NCI-H82 treated with DMSO at 0.1 percent for 48 hours (cell line): ENCODE data around the gene SPTLC3.

ENCODE experiments used
- DNase-seq: peaks from one replicate; lab custom pipeline; 2025; ENCODE audit not compliant: unreplicated experiment; lab: John Stamatoyannopoulos, UW

The SPTLC3 gene

GRCh38 chr20:13130061-13130706 lies 121.4 kb downstream of the SPTLC3 start:
- DNase-seq, result no peak

GRCh38 chr20:13130707-13131103 lies 121.9 kb downstream of the SPTLC3 start:
- DNase-seq, result no peak

GRCh38 chr20:13131688-13132087 lies 122.9 kb downstream of the SPTLC3 start:
- no peak for DNase-seq

DNA sequence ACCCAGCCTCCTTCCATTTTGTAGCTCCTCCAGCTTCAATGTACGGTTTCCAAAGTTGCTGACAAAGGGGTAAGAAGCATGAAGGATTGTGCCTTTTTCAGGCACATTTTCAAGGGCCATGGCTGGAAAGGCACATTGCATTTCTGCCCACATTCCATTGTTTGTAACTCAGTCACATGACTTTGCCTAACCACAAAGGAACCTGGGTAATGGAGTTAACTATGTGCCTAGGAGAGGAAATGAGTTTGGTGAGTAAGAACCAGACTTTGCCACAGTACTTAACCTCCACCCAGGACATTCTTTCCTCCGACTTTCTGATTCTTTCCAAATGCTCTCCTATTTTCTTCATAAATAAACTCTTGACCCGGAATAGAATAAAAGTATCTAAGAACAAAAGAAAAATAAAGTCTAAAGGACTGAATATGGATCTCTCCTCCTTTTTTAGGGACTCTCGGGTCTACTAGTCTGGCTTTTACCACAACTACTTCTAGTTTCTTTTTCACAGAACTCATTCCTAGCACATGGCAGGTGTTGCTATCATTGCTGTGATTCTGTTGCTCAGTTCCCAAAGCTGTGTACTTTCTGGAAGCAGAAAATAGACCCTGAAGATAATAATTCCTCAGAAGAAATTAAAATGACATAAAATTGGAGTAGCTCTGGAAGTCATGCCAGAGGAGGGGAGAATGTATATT lies 130.8 kb downstream of the SPTLC3 start:
- no peak for DNase-seq

DNA sequence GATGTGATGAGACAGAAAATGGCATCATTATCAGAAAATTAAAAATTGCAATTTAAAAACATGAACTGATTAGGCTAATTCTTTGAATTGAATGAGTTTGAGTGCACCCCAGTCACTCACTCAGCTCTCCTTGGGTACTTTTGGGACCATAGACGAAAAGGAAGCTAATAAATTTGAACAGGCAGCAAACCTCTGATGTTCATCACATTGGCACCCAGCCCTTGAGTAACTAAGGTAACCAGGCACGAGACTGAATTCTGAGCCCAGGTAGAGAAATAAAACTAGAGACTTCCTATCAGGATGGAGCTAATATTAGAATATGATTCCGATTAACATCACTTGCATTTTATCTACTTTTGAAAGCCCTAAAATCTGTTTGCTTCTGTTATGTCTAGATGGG lies 131.4 kb downstream of the SPTLC3 start:
- DNase-seq, result no peak

DNA sequence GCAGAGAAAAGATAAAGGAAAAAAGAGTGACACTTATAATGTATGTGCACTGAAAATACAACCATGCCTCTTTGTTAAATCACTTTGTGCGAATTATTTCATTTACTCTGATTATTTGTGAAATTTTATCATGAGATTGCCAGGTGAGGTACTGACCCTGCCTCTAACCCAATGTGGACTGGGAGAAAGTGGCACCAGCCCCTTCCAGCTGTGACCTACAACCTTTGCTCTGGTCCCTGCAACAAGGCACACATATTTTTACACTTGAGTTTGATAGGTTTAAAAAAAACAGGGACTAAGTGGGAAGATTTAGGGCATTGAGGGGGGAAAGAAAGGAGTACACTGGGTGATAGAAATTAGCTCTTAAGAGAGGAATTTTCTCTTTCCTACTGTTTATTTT lies 132.0 kb downstream of the SPTLC3 start:
- DNase-seq, result no peak

DNA sequence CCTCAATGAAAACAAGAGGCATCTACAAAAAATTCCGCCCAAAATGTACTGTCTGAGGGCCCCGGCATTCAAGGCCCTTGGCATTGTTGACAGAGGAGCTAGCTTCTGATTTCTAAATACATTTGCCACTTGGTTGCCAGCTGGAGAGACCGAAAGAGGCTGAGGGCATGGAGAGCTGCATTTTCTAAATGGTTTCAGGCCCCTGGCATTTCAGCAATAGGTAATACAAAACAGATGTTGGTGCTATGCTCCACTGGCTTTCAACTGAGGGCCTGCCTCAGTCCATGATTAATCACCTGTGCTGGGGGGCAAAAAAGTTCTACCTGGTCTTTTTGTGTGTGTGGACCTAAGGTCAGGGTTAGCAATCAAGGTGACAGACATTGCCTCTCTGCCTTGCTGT lies 132.8 kb downstream of the SPTLC3 start:
- no peak for DNase-seq

DNA sequence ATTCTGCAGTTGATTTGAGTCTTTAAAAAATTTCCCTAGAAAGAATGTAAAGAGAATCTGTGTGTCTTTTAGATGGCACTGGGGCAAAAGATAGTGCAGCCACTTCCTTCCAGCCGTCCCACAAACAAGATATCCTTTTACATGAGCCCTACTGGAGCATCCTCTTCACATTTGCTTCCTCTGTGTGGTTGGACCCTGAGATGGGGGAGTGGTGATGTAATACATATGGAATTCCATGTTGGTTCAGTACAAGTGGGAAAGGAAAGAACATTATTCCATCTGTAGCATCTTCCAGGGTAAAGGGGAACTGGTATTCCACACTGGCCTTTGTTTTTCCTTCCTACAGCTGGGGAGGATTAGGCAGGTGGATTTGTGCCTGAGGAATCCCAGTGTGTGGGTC lies 133.4 kb downstream of the SPTLC3 start:
- no peak for DNase-seq

GRCh38 chr20:13147071-13147963 lies 138.5 kb downstream of the SPTLC3 start:
- no peak for DNase-seq

DNA sequence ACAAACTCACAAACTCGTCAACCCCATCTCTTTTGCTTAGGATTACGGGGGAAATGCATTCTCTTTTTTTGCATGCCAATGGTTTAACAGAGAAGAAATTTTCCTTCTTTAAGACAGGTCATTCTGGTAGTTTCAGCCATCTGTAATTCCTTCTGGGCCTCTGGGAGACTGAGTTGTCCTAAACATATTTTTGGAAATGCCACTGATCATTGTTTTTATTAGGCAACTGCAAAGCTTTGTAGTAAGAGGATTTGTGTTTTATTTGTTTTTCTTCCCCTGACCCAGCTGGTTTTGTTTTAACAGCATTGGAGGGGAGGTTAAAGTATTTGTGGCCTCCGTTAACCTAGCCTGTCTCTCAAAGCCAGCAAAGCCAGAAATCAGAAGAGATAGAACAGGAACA lies 139.2 kb downstream of the SPTLC3 start:
- no peak for DNase-seq

- DNase-seq, result no peak
Observed at GRCh38 chr20:13148402-13148801, 139.6 kb downstream of the SPTLC3 start.

DNA sequence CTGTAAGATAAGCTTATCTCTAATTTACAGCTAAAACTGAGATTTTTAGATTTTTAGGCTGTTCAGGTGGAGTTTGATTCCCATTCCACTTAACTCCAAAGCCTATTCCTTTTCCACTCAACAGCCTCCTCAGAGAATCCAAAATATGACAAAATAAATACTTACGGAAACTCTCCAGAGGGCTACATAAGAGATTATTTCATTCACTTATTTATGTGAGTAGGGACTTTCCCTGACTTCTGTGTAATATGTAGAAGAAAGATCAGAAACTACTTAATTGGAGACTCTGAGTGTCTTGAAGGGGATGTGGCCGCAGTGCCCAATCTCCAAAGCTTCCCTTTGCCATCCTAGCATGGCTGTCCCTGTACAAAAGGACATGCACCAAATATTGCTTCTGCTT lies 140.2 kb downstream of the SPTLC3 start:
- no peak for DNase-seq

DNA sequence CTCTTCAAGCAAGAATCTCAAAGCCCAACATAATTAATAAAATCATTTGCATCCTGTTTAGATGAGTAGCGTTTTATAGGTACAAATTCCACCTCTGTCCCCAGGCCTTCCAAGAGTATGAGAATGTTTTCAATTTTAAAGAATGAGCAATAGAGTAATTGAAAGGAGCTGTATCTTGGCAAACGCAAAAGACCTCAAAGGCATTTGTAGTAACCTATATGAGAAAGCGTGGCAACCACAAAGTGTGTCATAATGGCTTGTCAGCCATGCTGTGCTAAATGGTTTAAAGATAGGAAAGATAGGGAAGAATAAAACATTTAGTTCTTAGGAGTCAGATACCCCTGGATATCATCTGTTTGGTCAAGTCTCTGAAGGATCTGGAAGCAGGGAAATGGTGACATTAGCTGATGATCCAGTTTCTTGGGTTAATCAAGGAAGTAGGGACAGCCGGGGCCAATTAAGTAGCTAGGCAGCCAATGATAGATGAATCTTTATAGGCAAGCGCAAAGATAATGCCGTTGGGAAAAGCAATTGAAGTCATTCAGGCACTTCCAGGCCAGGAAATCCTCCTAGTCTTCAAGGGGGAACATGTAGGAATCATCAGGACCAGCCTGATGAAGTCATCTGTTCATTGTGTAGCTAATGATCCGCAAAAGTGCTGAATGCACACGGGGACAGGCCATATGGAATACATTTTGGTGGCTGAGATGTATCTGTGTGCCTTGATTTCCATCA lies 140.8 kb downstream of the SPTLC3 start:
- no peak for DNase-seq

DNA sequence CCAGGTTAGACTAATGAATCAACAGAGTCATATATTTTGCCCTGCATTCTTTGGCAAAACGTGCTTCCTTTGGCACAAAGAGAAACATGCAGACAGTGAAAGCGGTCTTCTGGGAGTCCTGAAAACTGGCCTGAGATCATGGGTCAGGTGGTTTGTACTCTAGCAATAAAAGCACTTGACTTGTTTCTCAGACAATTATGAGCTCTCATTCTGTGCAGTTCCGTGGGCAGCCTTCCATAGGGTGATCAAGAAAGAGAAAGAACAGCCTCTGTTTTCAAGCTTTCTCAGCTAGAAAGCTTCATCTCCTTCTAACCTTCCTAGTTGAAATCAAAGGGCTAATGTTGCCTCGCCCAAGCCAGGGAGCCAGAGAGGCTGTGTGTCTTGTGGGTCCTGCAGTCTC lies 149.6 kb downstream of the SPTLC3 start:
- no peak for DNase-seq

DNA sequence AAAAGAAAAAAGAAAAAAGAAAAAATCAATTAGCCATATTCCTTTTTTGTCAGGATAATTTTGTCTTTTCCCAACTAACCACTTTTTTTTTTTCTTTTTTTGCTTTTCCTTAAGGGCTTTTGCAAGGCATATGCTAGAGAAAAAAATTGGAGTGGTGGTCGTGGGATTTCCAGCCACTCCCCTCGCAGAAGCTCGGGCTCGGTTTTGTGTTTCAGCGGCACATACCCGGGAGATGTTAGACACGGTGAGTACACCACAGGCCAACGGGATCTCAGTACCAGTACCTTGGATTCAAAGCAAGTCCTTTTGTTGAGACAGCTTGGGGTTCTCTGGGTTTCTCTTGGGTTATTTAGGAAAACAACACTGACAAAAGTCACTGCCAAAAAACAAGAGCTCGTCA lies 151.1 kb downstream of the SPTLC3 start:
- DNase-seq, result no peak

DNA sequence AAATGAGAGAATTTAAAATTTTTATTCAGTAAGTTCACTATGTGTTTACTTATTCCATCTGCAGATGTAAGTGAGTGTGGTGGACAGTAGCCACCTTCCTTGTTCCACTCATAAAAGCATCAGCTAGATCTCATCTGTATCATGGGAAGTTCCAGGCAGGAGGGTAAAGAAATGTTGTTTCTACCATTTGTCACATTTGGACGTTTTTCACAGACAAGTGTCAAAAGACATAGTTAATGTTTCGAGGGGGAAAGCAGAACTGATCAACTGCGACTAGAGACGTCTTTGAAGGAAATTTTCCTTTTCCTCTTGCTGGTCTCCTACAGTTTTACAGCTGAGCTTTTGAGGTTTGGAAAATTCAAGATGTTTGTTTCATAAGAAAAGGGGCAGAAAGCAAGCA lies 156.4 kb downstream of the SPTLC3 start:
- no peak for DNase-seq

DNA sequence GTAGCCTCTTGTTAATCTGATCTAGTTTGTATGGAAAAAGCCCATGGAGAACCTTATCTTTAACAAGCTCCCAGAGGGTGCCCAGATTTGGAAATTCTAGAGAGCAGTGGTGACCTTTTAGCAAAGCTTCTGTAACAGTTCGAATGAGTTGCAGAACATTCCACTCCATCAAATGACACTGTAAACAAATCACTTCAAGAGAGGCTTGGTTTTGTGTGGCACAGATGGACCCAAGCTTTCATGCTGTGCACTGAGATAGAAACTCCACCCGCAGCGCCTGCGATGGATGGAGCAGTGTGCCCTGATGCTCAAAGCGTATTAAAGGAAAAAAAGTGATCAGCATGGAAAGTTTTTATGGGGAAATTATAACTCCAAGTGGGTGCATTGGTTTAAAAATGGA lies 157.2 kb downstream of the SPTLC3 start:
- no peak for DNase-seq

- no peak for DNase-seq
Observed at GRCh38 chr20:13166437-13166836, 157.7 kb downstream of the SPTLC3 start.

DNA sequence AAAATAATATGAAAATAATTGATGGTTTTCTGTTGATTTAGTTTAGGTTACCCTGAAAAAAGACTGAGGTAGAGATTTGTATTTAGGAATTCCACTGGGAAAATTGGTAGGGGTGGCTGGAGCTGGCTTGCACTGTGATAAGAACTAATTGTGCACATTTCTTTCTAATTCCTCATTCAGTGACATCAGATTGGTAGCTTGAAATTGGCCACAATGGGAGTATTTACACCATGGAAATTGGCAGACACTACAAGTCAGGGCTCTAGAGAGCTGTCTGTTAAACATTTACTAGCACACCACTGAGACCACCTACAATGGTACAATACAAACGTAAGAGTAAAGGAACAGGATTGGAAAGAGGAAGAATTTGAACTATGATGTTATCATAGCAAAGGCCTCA lies 160.3 kb downstream of the SPTLC3 start:
- no peak for DNase-seq

DNA sequence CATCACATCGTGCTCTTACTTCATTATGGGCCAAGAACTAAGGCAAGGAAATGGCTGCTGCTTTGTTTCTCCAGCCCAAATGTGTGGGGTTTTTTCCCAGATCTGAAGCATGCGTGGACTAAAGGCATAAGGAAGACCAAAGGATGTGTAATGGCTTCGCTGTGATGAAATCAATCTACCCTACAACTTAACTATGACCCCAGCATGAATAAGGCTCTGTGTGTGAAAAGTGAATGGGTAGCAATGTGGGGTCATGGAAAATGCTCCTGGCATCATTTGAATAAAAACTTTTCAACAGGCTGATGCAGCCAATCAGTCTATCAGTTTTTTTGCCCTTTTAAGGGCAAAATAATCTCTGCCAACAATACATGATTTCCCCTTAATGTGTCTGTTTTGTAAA lies 162.0 kb downstream of the SPTLC3 start:
- DNase-seq, result no peak

- no peak for DNase-seq
Observed at GRCh38 chr20:13173201-13173600, 164.4 kb downstream of the SPTLC3 start.
